CD1c-positive myeloid dendritic cell (primary cell): ENCODE data around the gene CARMIL3.
A peak's percentile ranks its signal among the peaks of the same experiment; 100 is the strongest.
"Not testable (repeated sequence)": the region's sequence is repeated elsewhere in the genome, so short reads cannot be mapped to it uniquely, and the experiment has no call there.

ENCODE experiments used
- DNase-seq: peaks from one replicate; pipeline ENCODE4 v3.0.0-alpha.2; 2016; ENCODE audit errors: extremely low spot score

CARMIL3 gene

DNA sequence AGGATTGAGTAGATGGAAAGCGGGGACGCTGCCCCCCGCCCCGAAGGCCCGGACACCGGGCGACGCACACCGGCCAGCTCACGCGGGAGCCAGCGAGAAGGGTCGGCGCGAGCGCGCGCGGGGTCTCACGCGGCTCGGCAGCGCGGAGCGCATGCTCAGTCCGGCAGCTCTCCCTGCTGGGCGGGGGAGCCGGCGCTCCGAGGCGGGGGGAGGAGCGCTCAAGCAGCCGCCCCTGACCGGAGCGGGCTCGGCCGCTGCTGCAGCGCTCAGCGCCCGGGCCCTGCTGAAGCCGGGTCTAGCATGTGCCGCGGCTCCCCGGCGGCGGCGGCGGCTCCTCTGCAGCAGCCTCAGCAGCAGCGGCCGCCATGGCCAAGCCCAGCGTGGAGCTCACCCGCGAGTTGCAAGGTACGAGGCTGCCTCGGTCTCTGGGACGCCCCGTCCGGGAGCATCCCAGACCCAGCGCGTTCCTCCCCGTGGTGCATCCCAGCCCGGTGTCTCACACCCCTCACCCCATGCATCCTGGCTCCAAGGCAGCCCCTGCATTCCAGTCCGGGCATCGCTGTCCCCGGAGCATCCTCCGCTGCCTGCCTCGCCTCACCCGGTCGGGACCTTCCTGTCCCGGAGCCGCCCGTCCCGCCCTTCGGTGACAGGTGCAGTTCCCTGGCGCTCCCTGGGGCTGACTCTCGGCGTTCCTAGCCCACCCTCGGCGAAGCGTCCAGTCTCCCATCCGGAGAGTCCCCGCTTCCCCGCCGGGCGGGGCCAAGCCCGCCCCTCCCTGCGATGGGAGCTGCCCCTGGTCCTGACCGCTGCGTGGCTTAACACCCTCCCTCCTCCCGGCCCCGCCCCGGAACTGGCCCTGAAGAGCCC lies at the start of gene CARMIL3:
Gene CARMIL3 (plus strand): TSS at position 221 of the 867 bp plus-strand sequence. CDS start 145 bp downstream, at position 366.
- DNase-seq = peak; percentile 58

GRCh38 chr14:24006471-24006816 lies 45.4 kb upstream of the CARMIL3 start:
- DNase-seq = not testable (repeated sequence)

DNA sequence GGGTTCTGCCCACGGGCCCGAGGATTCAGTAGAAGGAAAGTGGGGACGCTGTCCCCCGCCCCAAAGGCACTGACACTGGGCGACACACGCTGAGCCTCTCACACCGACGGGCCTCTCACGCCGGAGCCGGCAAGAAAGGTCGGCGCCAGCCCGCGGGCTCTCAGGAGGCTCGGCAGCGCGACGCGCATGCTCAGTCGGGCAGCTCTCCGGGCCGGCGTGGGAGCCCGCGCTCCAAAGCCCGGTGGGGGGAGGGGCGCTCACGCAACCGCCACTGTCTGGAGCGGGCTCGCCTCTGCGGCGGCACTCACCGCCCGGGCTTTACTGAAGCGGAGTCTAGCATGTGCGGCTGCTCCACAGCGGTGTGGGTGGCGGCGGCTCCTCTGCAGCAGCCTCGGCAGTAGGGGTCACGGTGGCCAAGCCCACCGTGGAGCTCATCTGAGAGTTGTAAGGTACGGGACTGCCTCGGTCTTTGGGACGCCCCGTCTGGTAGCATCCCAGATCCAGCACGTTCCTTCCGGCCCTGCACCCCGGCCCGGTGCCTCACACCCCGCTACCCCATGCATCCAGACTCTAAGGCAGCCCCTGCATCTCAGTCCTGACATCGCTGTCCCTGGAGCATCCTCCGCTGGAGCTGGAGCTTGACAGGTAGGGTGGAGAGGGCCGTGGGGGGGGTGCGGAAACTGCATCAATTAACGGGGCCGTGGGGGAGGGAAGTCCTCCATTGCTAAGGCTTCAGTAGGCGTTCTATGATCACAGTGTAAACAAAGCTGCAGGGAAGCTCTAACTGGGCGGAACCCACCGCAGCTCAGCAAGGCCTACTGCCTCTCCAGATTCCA lies 44.8 kb upstream of the CARMIL3 start:
- peak; percentile 62 for DNase-seq

DNA sequence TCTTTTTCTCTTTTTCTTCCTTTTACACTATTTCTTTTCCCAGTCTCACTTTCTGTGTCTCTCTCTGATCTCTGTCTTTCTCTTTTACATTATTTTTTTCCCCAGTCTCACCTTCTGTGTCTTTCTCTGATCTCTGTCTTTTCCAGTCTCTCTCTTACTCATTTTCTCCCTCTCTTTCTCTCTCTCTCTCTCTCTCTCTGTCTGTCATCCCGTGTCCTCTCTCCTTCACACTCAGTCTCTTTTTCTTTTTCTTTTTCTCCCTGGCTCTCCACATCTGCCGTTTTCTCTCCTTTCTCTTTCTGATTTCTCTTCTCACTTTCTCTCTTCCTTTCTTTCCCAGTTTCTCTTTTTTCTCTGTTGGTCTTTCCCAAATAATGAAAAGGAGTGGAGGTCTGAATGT lies 40.8 kb upstream of the CARMIL3 start:
- DNase-seq = no peak

GRCh38 chr14:24012726-24013273 lies 39.0 kb upstream of the CARMIL3 start:
- DNase-seq = not testable (repeated sequence)

GRCh38 chr14:24013654-24014514 lies 37.9 kb upstream of the CARMIL3 start:
- peak; percentile 88 for DNase-seq

- DNase-seq = not testable (repeated sequence)
Measured at GRCh38 chr14:24015745-24016144, 36.1 kb upstream of the CARMIL3 start.

DNA sequence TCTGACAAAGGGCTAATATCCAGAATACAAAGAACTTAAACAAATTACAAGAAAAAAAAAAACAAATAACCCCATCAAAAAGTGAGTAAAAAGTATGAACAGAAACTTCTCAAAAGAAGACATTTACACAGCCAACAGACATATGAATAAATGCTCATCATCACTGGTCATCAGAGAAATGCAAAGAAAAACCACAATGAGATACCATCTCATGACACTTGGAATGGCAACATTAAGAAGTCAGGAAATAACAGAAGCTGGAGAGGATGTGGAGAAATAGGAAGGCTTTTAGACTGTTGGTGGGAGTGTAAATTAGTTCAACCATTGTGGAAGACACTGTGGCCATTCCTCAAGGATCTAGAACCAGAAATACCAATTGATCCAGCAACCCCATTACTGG lies 32.8 kb upstream of the CARMIL3 start:
- DNase-seq = not testable (repeated sequence)

DNA sequence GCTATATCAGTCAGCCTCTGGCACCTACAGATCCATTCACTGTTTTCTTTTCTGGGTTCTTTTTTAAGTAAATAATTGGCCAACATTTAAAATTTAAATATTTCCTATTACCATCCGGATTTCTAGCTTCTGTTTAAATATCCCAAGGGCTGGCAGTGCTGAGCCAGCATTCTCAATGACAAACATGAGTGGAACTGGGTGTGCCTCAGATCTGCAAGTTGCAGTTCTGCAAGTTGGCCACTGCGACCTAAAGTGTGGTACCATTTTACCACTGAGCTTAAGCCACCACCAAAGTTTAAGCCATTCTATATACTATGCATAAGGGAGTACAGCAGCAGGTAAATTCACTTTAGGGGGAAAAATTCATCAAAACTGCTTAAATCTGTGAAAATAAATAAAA lies 31.9 kb upstream of the CARMIL3 start:
- DNase-seq = peak; percentile 8

DNA sequence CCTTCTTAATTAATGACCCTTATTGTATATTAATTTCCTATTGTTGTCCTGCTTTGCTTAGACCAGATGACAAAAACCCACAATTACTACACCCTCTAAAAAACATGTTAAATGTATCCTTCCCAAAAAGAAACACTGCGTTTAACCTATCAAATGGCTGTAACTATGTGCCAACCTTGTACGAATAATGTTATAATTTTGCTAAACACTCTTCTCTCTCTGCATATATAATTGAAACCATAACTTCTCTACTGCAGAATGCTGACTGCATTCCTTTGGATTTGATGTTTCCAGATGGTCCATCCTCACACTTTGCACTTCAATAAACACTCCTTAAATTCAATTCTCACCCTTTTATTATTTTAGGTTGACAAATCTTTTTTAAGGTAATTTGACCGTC lies 31.3 kb upstream of the CARMIL3 start:
- not testable (repeated sequence) for DNase-seq

GRCh38 chr14:24024939-24025418 lies 26.8 kb upstream of the CARMIL3 start:
- not testable (repeated sequence) for DNase-seq

- not testable (repeated sequence) for DNase-seq
Measured at GRCh38 chr14:24029687-24030086, 22.1 kb upstream of the CARMIL3 start.

- DNase-seq = not testable (repeated sequence)
Measured at GRCh38 chr14:24031331-24031730, 20.5 kb upstream of the CARMIL3 start.

GRCh38 chr14:24032727-24033418 lies 18.9 kb upstream of the CARMIL3 start:
- peak; percentile 50 for DNase-seq

- DNase-seq = peak; percentile 19
Measured at GRCh38 chr14:24035769-24036168, 16.0 kb upstream of the CARMIL3 start.

DNA sequence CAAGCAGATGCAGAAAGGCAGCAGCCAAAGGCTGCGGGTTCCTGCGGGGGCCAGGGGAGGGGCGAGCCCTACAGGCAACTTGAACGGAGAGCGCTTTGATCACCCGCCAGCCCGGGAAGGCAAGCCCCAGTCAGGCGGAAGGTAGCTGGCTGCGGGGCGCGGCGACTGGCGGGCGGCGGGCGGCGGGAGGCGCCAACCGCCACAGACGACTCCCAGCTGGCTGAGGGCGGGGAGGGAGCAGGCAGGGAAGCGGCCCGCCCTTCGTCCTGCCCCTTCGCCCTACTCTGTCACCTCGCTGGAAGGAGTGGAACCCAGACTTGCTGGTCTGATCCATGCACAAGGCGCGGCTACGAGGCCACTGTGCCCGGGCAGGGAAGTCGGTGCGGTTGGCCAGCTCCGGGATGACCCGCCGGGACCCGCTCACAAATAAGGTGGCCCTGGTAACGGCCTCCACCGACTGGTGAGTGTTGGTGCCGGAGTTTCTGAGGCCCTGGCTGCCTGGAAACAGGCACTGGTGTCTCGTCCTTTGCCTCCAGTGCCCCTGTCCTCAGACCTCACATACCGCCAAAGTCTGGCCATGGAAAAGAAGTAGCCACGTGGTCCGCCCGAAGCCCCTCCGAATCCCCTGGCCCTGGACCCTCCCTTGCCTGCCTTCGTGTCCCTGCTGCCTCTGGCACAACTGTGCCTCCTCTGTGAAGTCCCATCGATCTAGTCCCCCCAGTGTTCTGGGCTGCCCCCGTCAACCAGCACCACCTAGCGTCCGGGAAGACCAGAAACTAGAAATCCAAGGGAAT lies 15.4 kb upstream of the CARMIL3 start:
- peak; percentile 62 for DNase-seq

DNA sequence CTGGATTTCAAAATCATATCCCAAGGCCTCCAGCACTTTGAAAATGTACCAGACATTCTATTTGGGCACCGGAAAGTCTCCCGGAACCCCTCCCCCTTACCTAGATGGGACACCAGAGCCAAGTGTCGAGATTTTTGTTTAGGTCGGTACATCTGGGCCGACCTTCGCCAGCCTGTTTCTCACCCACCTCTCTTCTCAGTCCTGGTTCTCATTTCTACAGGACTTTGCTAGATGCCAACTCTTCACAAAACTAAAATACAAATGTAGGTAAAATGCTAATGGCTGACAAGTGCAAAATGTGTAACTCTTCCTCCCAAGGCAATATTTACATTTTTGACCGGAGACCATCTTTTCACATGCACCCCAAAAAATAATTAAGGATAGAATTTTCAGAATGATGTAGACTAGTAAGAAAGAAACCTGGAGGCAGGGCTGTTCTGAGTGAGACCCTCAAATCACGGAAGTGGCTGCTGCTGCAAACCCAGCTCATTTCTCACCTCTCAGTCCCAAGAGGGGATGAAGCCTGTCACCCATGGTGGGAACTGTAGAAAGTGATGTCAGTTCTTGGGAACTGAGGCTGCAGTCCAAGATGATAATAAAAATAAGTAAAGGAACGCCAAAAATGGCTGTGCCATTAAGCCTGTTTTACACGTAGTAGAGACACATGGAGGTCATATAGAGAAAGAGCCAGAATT lies 14.7 kb upstream of the CARMIL3 start:
- not testable (repeated sequence) for DNase-seq

- no peak for DNase-seq
Measured at GRCh38 chr14:24037658-24038037, 14.2 kb upstream of the CARMIL3 start.

- peak; percentile 31 for DNase-seq
Measured at GRCh38 chr14:24038686-24039085, 13.1 kb upstream of the CARMIL3 start.
